ENCODE measurements around the gene MS4A4A.
A peak's percentile ranks its signal among the peaks of the same experiment; 100 is the strongest.

Gene MS4A4A

DNA sequence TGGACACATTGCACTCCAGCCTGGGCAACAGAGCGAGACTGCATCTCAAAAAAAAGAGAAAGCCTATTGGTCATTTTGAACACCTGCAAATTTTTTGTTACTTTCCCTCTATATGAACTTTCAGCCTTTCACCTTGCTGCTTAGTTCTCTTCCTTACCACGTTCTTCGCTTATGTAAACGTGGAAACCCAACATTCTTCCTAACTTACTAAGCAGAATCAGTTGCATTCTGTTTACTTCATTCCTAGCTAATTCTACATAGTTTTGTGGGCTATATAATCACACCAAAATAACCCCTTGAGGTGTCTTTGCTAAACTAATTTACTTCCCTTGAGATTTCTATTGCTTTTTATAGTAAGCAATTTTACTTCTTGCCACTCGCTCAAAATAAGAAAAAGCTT, 23.2 kb downstream of the MS4A4A start:
- DNase-seq, result no peak

DNA sequence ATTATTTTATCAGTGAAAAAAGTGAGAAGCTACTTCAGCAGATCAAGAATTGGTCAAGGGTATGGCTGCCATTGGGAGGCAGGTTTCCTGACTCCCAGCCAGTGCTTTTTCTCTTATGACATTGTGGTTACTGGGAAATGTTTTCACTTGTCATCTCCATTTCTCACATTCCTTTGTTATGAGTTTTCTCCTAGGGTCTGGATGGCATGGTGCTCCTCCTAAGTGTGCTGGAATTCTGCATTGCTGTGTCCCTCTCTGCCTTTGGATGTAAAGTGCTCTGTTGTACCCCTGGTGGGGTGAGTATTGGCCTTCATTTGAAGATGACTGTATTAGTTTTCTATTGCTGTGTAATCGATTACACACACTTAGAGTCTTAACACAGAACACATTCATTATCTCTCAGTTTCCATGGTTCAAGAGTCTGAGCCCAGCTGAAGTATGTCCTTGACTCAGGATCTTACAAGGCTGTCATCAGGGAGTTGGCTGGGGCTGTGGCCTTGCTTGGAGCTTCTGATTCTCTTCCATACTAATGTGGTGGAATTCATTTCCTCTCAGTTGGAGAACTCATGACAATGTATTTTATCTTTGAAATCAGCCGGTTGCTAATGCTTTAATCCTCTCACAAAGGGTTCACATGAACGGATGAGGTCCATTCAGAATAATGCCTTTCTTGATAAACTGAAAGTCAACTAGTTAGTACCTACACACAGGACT, 25.6 kb downstream of the MS4A4A start:
- no peak for DNase-seq

DNA sequence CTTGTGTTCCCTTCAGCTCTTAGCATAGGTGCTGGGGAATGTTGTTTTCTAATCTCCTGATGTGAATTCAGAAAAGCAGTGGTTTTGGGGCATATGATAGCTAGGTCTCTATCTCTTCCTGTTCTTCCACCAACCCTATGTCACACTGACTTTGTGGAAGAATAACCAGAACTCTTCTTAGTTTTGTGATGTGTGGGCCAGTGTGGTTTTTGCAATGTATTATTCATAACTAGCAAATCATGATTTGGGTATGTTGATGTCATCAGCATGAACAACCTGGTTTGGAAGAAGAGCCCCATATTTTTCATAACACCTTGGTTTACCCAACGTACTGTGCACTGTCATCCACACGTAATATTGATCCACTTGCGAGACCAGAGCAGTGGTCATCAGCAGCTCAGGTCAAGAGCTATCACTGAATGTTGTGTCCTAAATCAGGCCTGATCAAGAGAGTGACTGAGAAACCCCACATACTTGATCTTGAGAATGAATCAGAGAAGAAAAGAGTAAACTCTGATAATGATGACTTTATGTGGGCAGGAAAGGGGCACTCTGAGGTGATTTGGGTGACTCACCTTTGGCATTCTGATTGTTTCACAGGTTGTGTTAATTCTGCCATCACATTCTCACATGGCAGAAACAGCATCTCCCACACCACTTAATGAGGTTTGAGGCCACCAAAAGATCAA, 27.2 kb downstream of the MS4A4A start:
- DNase-seq, result peak; percentile 26 to 46 (median 34)

DNA sequence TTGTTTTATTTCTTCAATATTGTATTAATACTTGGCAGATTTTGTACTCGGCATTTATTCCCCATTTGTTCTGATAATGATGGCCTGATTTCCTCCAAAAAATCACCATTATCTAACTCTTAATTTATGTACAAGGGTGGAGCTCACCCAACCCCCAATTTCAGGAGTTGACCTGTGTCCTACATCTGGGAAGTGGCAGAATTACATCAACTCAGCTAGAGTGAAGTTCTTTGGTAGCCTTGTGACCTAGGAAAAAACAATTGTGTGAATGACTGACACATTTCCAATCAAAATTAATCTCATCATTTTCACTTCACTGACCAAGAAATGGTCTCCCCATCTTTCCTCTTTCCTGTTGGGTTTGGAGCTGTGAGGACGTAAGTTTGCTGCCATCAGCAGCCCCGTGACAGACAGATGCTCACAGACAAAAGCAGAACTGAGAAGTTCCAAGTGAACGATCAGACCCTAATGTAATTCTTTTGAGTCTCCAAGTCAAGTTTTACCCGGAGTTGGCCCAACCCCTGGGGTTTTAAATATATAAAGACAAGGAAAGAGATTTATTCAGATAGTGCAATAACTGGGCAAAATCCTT, 30.0 kb downstream of the MS4A4A start:
- DNase-seq, result peak; percentile 78 to 89 (median 80)

DNA sequence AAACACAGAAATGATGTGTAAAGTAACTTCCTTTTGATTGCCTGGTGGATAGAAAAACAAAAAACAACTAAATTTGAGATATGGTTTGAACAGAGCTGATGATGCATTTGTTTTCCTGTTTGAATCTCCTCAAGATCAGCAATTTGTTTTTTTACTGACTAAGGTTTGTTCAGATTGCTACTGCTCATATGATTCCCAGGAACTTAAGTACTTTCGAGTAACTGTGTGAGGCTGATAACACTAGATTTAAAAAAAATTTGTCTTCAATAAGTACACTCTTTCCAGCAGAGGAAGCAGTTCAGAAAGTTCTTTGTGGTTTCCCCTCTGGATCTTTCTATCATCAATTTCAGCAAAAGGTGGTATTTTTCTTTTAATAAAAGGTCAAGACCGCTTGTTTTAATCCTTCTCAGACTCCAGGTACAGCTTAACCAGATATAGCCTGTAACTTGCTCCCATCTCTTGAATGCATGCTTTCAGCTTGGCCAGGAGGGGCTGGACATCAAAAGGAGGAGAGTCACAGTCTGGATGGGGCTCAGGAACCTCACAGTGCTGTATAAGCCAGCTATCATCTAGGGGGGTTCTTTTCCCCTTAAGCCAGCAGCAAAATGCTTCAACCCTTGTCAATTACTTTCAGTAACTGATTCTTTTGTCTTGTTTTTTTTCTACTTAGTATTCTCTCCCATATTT, 34.3 kb downstream of the MS4A4A start:
- peak in 1 of 3 donors; percentile 38 for DNase-seq

DNA sequence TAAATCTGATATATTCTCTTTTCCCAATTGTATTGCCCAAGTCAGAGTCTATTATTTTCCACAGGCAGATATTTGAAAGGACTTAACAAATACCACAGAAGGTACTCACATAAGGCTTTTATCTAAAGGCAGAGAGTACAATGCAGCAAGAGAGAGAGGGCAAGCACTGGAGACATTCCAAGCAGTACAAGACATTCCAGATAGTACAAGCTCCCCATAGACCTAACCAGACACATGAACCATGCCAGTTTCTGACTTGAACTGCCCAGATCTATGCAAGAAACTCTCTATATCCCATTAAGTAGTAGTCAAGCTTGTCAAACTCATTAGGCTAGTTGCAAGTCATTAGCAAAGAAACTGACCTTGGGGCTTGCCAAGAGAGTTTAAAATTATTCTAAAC, 35.4 kb downstream of the MS4A4A start:
- no peak for DNase-seq

DNA sequence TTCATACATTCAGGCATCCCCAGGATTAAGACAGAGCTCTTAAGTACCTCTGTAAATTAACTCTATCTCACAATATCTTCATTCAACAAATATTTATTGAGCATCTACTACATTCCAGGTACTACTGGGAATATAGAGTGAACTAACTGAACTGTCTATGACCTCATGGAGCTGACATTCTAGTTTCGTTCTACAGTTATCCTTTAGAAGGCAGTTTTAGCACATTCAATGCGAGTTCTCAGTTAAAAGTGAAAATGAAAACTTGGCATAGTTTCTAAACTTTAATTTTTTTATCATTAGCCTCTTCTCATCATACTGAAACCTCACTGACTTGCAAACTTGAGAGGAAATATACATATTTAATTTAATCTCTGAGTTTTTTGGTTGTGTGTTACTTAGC, 35.9 kb downstream of the MS4A4A start:
- DNase-seq, result no peak

DNA sequence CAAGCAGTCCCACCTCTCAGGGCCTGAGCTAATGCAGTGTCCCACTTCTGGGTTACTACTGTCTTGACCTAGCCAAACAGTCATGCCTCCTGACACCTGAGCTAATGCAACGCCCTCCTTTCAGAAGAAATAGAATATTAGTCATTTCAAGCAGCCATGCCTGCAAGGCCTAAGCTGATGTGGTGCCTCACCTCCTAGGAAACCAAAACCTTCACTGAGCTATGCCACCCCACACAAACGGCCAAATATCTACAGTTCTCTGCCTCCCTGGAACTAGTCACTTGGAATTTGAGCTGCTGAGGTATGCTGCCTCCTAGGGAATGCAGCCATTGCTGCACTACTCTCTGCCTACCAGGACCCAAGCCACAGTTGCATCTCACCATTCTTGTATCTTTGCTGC, 38.3 kb downstream of the MS4A4A start:
- DNase-seq, result no peak

DNA sequence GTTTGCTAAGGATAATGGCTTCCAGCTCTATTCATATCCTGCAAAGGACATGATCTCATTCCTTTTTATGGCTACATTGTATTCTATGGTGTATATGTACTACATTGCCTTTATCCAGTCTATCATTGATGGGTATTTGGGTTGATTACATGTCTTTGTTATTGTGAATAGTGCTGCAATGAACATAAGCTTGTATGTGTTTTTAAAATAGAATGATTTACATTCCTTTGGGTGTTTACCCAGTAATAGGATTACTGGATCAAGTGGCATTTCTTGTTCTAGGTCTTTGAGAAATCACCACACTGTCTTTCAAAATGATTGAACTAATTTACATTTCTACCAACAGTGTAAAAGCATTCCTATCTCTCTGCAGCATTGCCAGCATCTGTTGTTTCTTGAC, 40.6 kb downstream of the MS4A4A start:
- DNase-seq, result no peak

DNA sequence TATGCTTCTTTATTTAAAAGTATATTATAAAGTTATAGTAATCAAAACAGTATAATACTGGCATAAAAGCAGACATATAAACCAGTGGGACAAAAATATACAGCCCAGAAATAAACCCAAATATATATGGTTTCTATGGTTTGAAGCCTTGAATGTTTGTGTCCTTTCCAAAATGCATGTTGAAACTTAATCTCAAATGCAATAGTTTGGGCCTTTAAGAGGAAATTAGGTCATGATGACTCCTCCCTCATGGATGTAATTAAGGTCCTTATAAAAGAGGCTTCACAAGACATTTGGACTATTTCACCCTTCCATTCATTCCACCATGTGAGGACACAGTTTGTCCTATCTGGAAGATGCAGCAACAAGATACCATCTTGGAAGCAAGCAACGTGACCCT, 46.5 kb downstream of the MS4A4A start, which contains the start of gene MS4A6E:
Gene MS4A6E, plus strand, starts transcription at position 301 of the 400 bp plus-strand sequence. CDS start 7,641 bp downstream, outside the sequence.
- no peak for DNase-seq

DNA sequence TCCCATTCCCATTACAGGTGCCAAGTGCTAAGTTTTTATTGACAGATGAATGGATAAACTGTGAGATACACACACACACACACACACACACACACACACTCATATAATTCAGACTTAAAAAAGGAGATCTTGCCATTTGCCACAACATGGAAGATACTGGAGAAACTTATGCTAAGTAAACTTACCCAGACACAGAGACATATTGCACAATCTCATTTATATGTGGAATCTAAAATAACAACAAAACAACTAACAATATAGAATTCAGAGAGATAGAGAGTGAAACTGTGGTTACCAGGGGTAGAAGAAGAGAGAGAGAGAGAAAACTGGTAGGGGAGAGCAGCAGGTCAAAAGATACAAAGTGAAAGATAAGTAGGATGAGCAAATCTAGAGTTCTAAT, 48.0 kb downstream of the MS4A4A start:
- no peak for DNase-seq

DNA sequence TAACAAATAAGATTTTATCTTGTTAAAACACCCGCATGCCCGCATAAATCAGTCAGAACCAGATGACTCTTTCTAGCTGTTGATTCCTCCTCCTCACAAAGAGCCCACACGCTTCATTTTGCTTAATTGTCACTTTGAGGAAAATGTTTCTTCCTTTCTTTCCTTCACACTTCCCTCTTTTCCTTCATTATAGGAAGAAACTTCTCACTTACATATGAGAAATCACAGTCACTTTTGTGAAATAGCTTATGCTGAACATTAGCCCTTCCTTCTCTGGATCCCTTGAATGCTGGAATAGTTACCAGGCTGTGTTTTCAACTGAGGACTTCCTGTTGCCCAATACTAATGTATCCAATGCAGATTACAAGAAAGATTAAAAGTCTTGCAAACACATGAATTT, 52.4 kb downstream of the MS4A4A start:
- peak; percentile 45 to 77 (median 71) for DNase-seq

DNA sequence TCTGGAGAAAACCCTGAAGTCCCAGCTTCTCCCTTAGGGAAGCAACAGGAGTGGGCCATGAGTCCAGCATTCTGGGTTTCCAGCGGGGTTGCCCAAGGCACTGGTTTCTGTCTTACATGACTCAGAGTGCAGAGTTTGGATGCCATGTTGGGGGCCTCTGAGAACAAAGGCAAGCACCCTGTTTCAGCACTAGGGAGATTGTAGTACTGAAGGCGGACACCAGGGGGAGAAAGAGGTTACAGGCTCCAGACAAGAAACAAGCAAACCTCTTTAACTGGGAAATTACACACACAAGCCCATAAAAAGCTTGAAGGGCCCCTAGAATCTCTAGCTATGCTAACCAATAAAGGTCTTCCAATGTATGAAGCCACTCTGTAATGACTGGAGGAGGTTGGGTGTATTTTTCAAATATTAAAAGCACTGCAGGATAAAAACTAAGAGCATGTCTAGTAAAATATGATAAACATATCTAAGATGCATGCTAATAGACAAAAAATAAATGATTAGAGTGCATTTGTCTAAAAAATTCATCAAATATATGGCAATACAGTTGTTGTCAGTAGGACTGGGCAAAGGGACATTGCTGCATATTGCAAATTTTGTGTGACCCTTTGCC, 53.6 kb downstream of the MS4A4A start:
- peak; percentile 92 to 94 (median 93) for DNase-seq

DNA sequence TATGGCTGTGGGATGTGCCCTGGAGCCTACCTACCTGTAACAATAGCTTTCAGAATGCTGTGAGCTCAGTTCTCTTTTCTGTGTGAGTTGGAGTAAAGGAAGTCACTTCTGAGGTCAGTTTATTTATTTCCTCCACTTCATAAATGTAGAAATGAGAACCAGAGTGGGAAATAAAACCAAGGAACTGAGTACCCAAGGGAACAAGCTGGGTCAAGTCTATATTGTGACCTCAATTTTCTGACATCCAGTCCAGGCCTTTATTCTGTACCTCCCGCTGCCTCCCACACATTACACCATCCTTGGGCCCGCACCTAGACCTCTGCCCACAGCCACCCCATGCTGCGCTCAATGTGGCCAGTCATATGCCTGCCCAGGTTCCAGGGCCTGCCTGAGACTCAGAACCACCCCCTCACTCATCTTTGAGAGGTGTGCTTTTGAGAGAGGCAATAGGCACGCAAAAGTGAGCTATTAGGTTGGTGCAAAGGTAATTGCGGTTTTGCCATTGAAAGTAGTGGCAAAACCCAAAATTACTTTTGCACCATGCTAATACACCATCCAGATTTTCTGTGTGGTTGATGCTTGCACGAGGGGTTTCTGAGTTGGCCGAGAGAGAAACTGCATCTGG, 56.4 kb downstream of the MS4A4A start:
- peak in 1 of 3 donors; percentile 44 for DNase-seq

DNA sequence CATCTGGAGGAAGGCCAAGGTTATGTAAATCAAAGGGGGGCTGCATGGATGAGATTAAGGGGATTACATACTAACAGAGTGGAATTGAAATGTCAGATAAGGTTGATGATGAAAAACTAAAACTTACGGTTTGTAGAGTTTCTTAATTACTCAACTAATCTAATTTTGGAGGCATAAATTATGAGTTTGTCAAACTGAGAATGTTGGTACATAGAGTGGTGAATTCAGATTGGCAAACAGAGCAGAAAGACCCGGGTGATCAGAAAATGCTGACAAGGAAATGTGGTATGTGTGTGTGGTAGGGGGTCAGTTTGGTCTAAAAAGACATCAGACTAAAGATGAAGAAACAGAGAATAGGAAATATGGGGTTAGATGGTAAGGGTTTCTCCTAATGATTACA, 57.6 kb downstream of the MS4A4A start:
- DNase-seq, result no peak

DNA sequence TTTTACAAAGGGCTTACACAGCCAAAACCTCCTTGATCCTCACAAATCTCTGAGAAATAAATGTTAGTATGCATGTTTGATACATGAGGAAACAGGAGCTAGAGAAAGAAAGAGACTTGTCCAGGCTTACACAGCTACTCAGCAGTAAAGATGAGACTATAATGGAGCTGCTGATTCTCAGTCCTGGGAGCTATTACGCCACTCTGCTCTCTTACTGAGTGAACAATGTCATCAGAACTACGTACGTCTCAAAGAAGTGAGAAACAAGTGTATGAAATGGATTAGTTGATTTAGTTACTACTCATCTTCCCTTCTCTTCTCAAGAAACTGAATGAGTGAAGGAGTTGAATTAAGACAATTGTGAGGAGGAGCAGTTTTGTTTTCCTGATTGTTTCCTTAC, 58.9 kb downstream of the MS4A4A start:
- peak in 1 of 3 donors; percentile 39 for DNase-seq

DNA sequence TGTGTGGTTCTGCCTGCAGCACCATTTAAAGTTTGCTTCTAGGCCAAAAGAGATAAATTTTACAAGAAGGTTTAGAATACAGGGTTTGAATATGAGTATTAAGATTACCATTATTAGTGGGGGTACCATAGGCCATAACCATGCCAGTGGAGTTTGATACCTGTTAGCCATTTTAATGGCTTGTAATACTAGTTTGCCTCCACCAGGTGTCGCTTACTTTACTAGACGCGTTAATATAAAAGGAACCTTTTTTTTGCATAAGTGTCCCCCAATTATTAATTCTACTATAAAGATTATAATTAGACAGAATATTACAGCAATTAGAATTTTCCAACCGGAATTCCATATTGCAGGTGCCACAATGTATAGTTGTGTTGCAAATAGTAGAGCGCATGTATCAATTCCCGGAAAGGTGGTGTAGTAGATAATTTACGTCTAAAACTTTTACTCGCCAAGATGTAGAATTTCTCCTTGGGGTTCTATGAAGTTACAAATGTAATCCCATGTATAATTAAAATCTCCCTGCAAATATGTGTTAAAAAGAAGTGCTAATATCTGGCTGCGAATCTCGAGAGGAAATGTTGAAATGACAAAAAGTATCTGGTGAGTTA, 62.7 kb downstream of the MS4A4A start:
- peak; percentile 49 to 68 (median 66) for DNase-seq

DNA sequence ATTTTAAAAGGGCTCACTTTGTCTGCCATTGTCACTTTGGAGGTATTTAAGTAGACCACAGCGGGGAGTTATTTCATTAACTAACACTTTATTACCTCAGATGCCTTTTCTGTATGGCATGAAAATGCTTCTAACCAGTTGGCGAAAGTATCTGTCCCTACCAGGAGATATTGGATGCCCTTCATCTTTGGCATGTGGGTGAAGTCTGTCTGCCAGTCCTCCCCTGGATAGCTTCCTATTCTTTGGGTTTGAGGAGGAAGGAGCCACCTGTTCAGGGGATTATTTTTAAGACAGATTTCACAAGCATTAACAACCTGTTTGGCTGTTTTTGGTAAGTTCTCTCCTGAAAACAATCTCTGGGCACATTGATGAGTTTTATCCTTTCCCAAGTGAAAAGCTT, 63.7 kb downstream of the MS4A4A start:
- DNase-seq, result no peak

DNA sequence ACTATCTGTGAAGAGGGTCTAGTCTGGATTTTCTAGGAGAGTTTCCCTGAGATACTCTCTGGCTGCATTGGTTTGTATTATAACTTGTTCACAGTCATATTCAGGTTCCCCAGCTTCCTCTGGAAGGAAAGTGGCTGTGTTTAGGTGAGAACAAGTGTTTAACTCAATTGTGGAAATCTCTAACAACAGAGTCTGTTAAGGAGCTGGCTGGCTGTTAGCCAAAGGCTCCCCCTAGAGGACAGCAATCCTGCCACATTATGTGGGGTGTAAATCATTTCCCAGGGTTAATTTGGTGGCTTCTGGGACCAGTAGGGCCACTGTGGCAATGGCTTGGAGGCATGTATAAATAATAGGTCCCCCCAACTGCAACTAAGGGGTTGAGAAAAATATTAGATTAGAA, 65.0 kb downstream of the MS4A4A start:
- DNase-seq, result peak; percentile 68 to 82 (median 72)

DNA sequence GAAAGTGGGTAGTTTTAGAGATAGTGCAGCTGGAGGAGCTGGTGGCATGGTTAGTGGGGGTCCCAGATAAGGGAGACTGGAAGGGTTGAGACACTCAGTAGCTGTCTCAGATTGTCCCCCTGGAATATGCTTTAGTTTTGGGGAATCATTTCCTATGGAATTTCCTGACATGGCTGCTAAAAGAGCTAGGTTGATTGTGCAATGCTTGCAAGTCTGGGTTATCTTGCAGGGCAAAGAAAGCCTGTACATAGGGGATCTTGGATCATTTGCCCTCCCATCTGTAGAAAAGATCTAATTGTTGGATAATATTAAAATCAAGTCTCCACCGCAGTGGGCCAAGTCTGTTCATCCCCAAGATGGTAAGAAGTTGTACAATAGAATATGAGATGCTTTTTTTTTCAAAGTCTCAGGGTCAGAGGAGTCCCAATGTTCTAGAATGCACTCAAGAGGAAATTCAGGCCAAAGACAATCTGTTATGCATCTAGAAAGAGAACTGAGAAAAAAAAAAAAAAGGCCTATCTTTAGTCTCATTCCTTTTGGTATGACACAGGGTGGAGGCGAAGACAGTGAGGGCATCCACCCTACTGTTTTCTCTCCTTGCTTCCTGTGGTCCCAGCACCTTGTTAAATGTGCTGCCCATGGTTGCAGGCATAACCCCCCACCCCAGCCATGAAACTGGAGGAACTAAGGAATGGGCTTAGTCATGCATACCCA, 66.8 kb downstream of the MS4A4A start:
- no peak for DNase-seq

DNA sequence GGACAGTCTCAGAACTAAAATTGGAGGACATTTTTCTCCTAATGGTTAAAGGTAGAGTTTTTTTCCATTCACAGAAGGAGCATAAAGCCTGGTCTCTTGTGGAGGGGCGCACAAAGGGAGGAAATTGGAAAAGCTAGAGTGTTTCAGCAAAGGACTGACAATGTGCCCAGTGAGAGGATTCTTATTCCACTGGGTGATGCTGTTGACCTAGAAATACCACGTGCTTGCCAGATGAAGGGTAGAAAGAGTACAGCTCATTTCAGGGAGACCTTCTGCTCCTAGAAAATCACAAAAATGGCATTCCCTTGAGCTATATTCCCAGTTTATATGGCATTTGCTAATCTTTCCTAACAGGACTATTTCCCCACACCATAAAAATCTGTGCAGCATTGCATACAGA, 67.7 kb downstream of the MS4A4A start:
- no peak for DNase-seq
